Retinal pigment epithelial cell (primary cell): ENCODE results near the gene LPO.

Experiments used
- DNase-seq: peaks from one replicate; pipeline ENCODE4 v3.0.0-alpha.2; 2010; ENCODE audit warnings: low read depth
- H3K4me3 ChIP-seq: 2 replicates; pipeline ENCODE4 v1.5.1; 2011; ENCODE audit warnings: mild to moderate bottlenecking, low read length, control low read depth, moderate library complexity
- CTCF ChIP-seq: conservative IDR thresholded peaks from 2 replicates; pipeline ENCODE4 v1.5.1; 2011; ENCODE audit warnings: low read depth, low read length, control low read depth, inconsistent platforms

The LPO gene

GRCh38 chr17:58308985-58309917, 70.9 kb downstream of the LPO start:
- TF ChIP-seq CTCF = no peak
- H3K4me3 ChIP-seq = no peak overlapping the region
- no peak for DNase-seq

- no peak for TF ChIP-seq CTCF
- no peak for DNase-seq
- no peak overlapping the region for H3K4me3 ChIP-seq
Measured at GRCh38 chr17:58309918-58310259, 71.5 kb downstream of the LPO start.

GRCh38 chr17:58310511-58311428, 72.4 kb downstream of the LPO start:
- H3K4me3 ChIP-seq = no peak overlapping the region
- no peak for DNase-seq
- no peak for TF ChIP-seq CTCF

GRCh38 chr17:58311429-58311894, 73.1 kb downstream of the LPO start:
- no peak for DNase-seq
- TF ChIP-seq CTCF = no peak
- no peak overlapping the region for H3K4me3 ChIP-seq

- no peak for TF ChIP-seq CTCF
- no peak for DNase-seq
- no peak overlapping the region for H3K4me3 ChIP-seq
Measured at GRCh38 chr17:58312021-58312630, 73.7 kb downstream of the LPO start.

- no peak for DNase-seq
- no peak for TF ChIP-seq CTCF
- no peak overlapping the region for H3K4me3 ChIP-seq
Measured at GRCh38 chr17:58312829-58313228, 74.4 kb downstream of the LPO start.
